Endothelial cell of umbilical vein (primary cell): ENCODE results near the gene MAGI1. TPM values are rescaled to one million over a fixed set of nuclear protein-coding genes. Genes with fewer than 3 reads are reported as not detected.

ENCODE experiments used
- BruUV-seq: library from RNA; stranded (reverse); fragments of 400-500 nt; replicated peaks from 2 replicates; lab custom pipeline; 2021; lab: Mats Ljungman, UMichigan
- CTCF ChIA-PET: fragments of 300-600, 350-600 bp; sonication (Branson Sonifier 250); formaldehyde crosslinking; loops from one replicate; lab custom pipeline; 2021; ENCODE audit warnings: antibody characterized with exemption, inconsistent platforms; lab: Charles Lee
- POLR2A ChIA-PET: fragments of 300-600, 350-600 bp; sonication (Branson Sonifier 250); formaldehyde crosslinking; loops from one replicate; lab custom pipeline; 2021; ENCODE audit warnings: antibody characterized with exemption, inconsistent platforms; lab: Charles Lee
- DNase-seq: peaks from one replicate; pipeline ENCODE4 v3.0.0-alpha.2; 2011; ENCODE audit warnings: low read depth, low spot score
- FAIRE-seq: peaks from 2 replicates; lab custom pipeline; 2011; peaks lifted over from hg19 to GRCh38; lab: Jason Lieb, UNC
- H2AFZ ChIP-seq: 2 replicates; pipeline ENCODE4 v1.6.0; 2012; ENCODE audit warnings: low read depth, low read length, control low read depth, inconsistent platforms
- H3K27ac ChIP-seq: 2 replicates; pipeline ENCODE4 v1.5.1; 2011; ENCODE audit warnings: low read depth, mild to moderate bottlenecking, control low read depth, low read length, moderate library complexity; ENCODE audit not compliant: insufficient read depth
- H3K27me3 ChIP-seq, 2 experiments: 2 replicates each; pipeline versions ENCODE4 v1.6.0 to v1.6.1; 2011; ENCODE audit warnings: low read length in 2 of 2, mixed read lengths in 1 of 2; ENCODE audit not compliant: control insufficient read depth in 2 of 2, insufficient read depth in 2 of 2
- H3K36me3 ChIP-seq, 2 experiments: 2 replicates in 1 of 2; 3 replicates in 1 of 2; pipeline ENCODE4 v1.5.1; 2011; ENCODE audit warnings: low read length in 2 of 2, mild to moderate bottlenecking in 1 of 2, moderate library complexity in 1 of 2; ENCODE audit not compliant: control insufficient read depth in 2 of 2, insufficient read depth in 2 of 2; ENCODE audit errors: extremely low read depth in 1 of 2
- H3K4me1 ChIP-seq: 3 replicates; pipeline ENCODE4 v1.5.1; 2011; ENCODE audit warnings: mild to moderate bottlenecking, low read length; ENCODE audit not compliant: control insufficient read depth, insufficient read depth; ENCODE audit errors: extremely low read depth
- H3K4me2 ChIP-seq: 2 replicates; pipeline ENCODE4 v1.6.1; 2011; ENCODE audit warnings: low read length, control low read depth, mixed read lengths; ENCODE audit not compliant: insufficient read depth
- H3K4me3 ChIP-seq, 3 experiments: fragments of 200-600 bp in 1 of 3; sonication (generic), shearing (Covaris generic) in 1 of 3; replicated peaks in 1 of 3; 2 replicates each; pipeline ENCODE4 v1.5.1; 2011 to 2016; ENCODE audit warnings: control low read depth in 3 of 3, low read length in 3 of 3, mild to moderate bottlenecking in 2 of 3, inconsistent platforms in 1 of 3, low read depth in 1 of 3, moderate library complexity in 1 of 3; ENCODE audit not compliant: insufficient read depth in 1 of 3
- H3K79me2 ChIP-seq: 2 replicates; pipeline ENCODE4 v1.6.0; 2012; ENCODE audit warnings: low read length, inconsistent platforms; ENCODE audit not compliant: control insufficient read depth, insufficient read depth
- H3K9ac ChIP-seq: replicated peaks from 2 replicates; pipeline ENCODE3; 2011; ENCODE audit warnings: low read length, control low read depth; ENCODE audit not compliant: insufficient read depth; ENCODE audit errors: extremely low read depth
- H3K9me1 ChIP-seq: replicated peaks from 3 replicates; pipeline ENCODE4 v1.6.0; 2011; ENCODE audit warnings: mild to moderate bottlenecking, low read length; ENCODE audit not compliant: control insufficient read depth, insufficient read depth; ENCODE audit errors: extremely low read depth
- H3K9me3 ChIP-seq: replicated peaks from 2 replicates; pipeline ENCODE4 v1.5.1; 2012; ENCODE audit warnings: low read length, inconsistent platforms; ENCODE audit not compliant: control insufficient read depth, insufficient read depth
- H4K20me1 ChIP-seq: replicated peaks from 2 replicates; pipeline ENCODE3; 2011; ENCODE audit warnings: mild to moderate bottlenecking, low read length; ENCODE audit not compliant: control insufficient read depth, insufficient read depth; ENCODE audit errors: extremely low read depth
- CTCF ChIP-seq, 2 donors: IDR thresholded peaks; 1 replicate in 1 of 2; 2 replicates in 1 of 2; pipeline ENCODE4 v1.5.1; 2011; ENCODE audit warnings: low read length in 2 of 2, mild to moderate bottlenecking in 2 of 2, moderate library complexity in 2 of 2, control low read depth in 1 of 2, inconsistent platforms in 1 of 2, low read depth in 1 of 2; ENCODE audit not compliant: insufficient read depth in 1 of 2; ENCODE audit errors: extremely low read depth in 1 of 2
- EZH2 ChIP-seq: IDR thresholded peaks from 2 replicates; pipeline ENCODE4 v1.6.1; 2012; ENCODE audit warnings: borderline replicate concordance, low read depth, mild to moderate bottlenecking, moderate library complexity, low read length, inconsistent platforms; ENCODE audit not compliant: severe bottlenecking
- FOS ChIP-seq: IDR thresholded peaks from 2 replicates; pipeline ENCODE4 v1.6.1; 2011; ENCODE audit warnings: mild to moderate bottlenecking, low read length, moderate library complexity, borderline replicate concordance; ENCODE audit not compliant: insufficient read depth
- GATA2 ChIP-seq: IDR thresholded peaks from 2 replicates; pipeline ENCODE4 v1.7.0; 2011; ENCODE audit warnings: low read depth, mild to moderate bottlenecking, moderate library complexity, mixed read lengths, low read length; ENCODE audit not compliant: insufficient read length, insufficient read depth
- JUN ChIP-seq: IDR thresholded peaks from 2 replicates; pipeline ENCODE4 v1.6.1; 2011; ENCODE audit warnings: borderline replicate concordance, low read depth; ENCODE audit not compliant: insufficient read length, insufficient read depth
- MAX ChIP-seq: IDR thresholded peaks from 2 replicates; pipeline ENCODE4 v1.6.1; 2011; ENCODE audit not compliant: insufficient read depth, insufficient read length
- MYC ChIP-seq: IDR thresholded peaks from one replicate; pipeline ENCODE4 v1.6.1; 2011; ENCODE audit warnings: mild to moderate bottlenecking, low read depth, low read length
- POLR2A ChIP-seq: IDR thresholded peaks from 2 replicates; pipeline ENCODE4 v1.6.1; 2012; ENCODE audit warnings: low read depth, mild to moderate bottlenecking, control low read depth, low read length
- POLR2AphosphoS5 ChIP-seq: IDR thresholded peaks from 2 replicates; pipeline ENCODE4 v1.6.1; 2012; ENCODE audit warnings: low read depth, mild to moderate bottlenecking, control low read depth, low read length, moderate library complexity; ENCODE audit not compliant: insufficient read depth
- dilution Hi-C: fragments of 300-500 bp; cut with MboI; formaldehyde crosslinking; loops from one replicate; pipeline ENCODE4 v1.15.0; 2019; ENCODE audit warnings: low sequenced_read_pairs; ENCODE audit not compliant: extremely low pct_ligation_motif_present
- intact Hi-C: fragments of 100-400 bp; cut with micrococcal nuclease; formaldehyde crosslinking; loops from one replicate; pipeline ENCODE4 v1.10.0; 2022
- polyA plus RNA-seq, 4 experiments: library from polyadenylated mRNA; depleted of rRNA in 3 of 4; stranded (reverse) in 3 of 4; unstranded in 1 of 4; fragments of >200 nt; gene quantifications; 2 replicates each; pipeline versions ENCODE4 v1.2.1 to v1.2.3, GENCODE V29; 2011 to 2012; ENCODE audit warnings: missing spikeins in 1 of 4
- total RNA-seq: library from RNA; stranded (reverse); gene quantifications from 2 replicates; pipeline ENCODE4 v1.2.3, GENCODE V29; 2021

The MAGI1 gene
- total and polyA plus RNA-seq, 2 donors (not counting 3 experiments of a cell fraction or from before 2014, with no cell fraction given): 10.1 to 47.9 TPM

- dilution Hi-C loops: no loop called here
Observed at GRCh38 chr3:65808407-65808806, 230.3 kb downstream of the MAGI1 start.

More at GRCh38 chr3:65808407-65808806, 230.3 kb downstream of the MAGI1 start:
- DNase-seq: no peak
- Histone ChIP-seq H3K79me2 (no peaks in the 10 kb centered on the region), H3K27me3 (no peaks in the 10 kb centered on the region), H3K9ac (no peak overlapping the region), H3K9me3 (no peaks in the 10 kb centered on the region), H3K4me1 (no peaks in the 10 kb centered on the region), H3K4me2 (no peak overlapping the region), H2AFZ (no peak overlapping the region), H3K27ac (no peak overlapping the region), H4K20me1 (no peaks in the 10 kb centered on the region), H3K4me3 (no peak overlapping the region), H3K9me1 (no peaks in the 10 kb centered on the region), H3K36me3 (no peaks in the 10 kb centered on the region)
- intact Hi-C loops: loop anchor here (5.0 kb wide), 1 partner anchor 329 kb away; no protein-coding TSS in a partner anchor
- ChIA-PET CTCF (no interaction called here), POLR2A (no interaction called here)
- no TSS peak for BruUV-seq
- no peak for FAIRE-seq
- TF ChIP-seq EZH2 (no peak), POLR2A (no peak), MAX (no peak), JUN (no peak), POLR2AphosphoS5 (no peak), MYC (no peak), GATA2 (no peak), FOS (no peak), CTCF (IDR thresholded peaks at IDR 0.05; ENCODE audit: extremely low read depth in 1 of 2, insufficient read depth in 1 of 2, low read depth in 1 of 2, low read length in 2 of 2) (no peak)
